ENCODE measurements around the gene SH2D2A. TPM values are rescaled to one million over a fixed set of nuclear protein-coding genes. Genes with fewer than 3 reads are reported as not detected.

SH2D2A gene
- total RNA-seq, 4 donors from 2014 or later: 0.94 TPM; not detected in 3

DNA sequence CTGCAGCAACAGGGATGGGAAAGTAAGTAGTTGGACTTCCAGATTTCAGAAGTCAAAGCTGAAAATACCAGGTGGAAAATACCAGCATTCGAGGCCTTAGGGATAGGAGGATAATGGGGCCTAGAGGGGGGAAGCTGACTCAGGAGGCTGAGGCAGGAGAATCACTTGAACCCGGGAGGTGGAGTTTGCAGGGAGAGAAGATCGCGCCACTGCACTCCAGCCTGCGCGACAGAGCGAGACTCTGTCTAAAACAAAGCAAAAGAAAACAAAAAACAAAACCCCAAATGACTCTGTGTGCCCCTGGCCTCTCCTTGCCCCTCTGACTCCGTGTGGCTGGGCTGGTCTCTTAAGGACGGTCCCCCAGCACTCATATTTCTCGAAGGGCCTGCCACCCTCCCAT, 3.4 kb downstream of the SH2D2A start:
- Histone ChIP-seq H3K27ac (peak overlapping the region in 1 of 4 donors; percentile 76), H3K36me3 (no peaks in the 10 kb centered on the region)

DNA sequence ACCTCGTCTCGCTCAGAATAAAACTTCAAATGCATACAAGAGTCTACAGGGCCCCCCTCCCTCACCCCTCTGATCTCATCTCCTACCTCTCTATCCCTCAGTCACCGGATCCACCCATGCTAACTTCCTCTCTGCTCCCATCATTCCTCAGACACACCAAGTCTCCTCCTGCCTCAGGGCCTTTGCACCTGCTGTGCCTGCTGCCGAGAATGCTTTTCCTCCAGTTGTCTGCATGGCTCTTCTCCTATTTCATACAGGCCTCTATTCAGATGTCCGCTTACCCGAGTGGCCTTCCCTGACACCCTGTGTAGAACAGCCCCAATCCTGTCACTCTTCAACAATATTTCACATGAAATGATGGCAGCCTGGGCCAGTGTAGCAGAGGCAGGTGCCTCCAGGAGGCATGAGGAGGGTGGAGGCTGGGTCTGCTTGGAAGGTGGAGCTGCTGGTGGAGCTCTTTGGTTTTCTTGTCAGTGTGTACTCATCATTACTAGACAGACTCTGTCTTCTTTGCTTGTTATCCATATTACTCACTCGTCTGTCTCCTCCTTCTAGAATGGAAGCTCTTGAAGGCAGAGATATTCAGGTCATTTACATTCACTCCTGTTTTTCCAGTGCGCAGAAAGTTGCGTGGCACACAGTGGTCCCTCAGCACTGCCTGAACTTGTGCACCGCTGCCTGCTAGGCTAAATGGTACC, 4.2 kb downstream of the SH2D2A start:
- no peak for TF ChIP-seq POLR2AphosphoS5 (IDR thresholded peaks at IDR 0.05)
- TF ChIP-seq, protein P1, sequence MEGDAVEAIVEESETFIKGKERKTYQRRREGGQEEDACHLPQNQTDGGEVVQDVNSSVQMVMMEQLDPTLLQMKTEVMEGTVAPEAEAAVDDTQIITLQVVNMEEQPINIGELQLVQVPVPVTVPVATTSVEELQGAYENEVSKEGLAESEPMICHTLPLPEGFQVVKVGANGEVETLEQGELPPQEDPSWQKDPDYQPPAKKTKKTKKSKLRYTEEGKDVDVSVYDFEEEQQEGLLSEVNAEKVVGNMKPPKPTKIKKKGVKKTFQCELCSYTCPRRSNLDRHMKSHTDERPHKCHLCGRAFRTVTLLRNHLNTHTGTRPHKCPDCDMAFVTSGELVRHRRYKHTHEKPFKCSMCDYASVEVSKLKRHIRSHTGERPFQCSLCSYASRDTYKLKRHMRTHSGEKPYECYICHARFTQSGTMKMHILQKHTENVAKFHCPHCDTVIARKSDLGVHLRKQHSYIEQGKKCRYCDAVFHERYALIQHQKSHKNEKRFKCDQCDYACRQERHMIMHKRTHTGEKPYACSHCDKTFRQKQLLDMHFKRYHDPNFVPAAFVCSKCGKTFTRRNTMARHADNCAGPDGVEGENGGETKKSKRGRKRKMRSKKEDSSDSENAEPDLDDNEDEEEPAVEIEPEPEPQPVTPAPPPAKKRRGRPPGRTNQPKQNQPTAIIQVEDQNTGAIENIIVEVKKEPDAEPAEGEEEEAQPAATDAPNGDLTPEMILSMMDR (IDR thresholded peaks at IDR 0.05): no peak
- TF ChIP-seq POLR2A (IDR thresholded peaks at IDR 0.05): no peak
- no peaks in the 10 kb centered on the region for H3K36me3 ChIP-seq
- H3K4me1 ChIP-seq: peaks cover 0 to 22% (median 18%) of the 10 kb centered on the region in 3 donors
- H3K27me3 ChIP-seq: peaks cover 18% of the 10 kb centered on the region
- no peaks in the 10 kb centered on the region for H3K9me3 ChIP-seq
- no peak overlapping the region for H3K4me3 ChIP-seq
- ATAC-seq: no peak
- H3K27ac ChIP-seq: no peak overlapping the region
- WGBS, 2 donors (ENCODE audit: low coverage in 1 of 2): 97% methylated on average over 9 to 10 of the region's 10 CpGs

More for the DNA sequence above, 3.4 kb downstream of the SH2D2A start:
- Histone ChIP-seq H3K4me1 (peaks cover 0 to 22% (median 18%) of the 10 kb centered on the region in 3 donors), H3K9me3 (no peaks in the 10 kb centered on the region), H3K4me3 (peak overlapping the region in 1 of 2 donors; percentile 51), H3K27me3 (peaks cover 18% of the 10 kb centered on the region)
- TF ChIP-seq EP300 (IDR thresholded peaks at IDR 0.05) (no peak), POLR2AphosphoS5 (IDR thresholded peaks at IDR 0.05) (no peak)
- TF ChIP-seq, protein P1 (IDR thresholded peaks at IDR 0.05): no peak
- WGBS, 2 donors (ENCODE audit: low coverage in 1 of 2): 36 to 79% methylated on average over 7 to 10 of the region's 10 CpGs
- no peak for ATAC-seq

DNA sequence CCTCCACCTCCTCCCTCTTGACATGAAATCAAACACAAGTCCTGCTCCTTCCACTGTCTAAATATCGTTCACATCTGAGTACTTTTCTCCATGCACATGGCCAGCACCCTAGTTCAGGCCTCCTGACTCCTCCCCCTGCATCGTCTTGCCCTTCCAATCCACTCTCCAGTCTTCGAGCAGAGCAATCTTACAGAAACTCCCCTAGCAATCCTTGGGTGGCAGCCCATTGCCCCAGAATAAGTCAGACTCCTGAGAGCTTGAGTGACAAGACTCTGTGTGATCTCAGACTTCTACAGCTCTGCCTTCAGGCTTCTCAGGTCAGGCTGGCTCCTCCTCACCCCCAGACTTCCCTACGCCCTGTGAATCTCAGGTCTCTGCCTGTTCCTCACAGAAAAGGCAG, 5.5 kb downstream of the SH2D2A start:
- Histone ChIP-seq H3K4me3 (no peak overlapping the region), H3K27ac (no peak overlapping the region), H3K4me1 (peaks cover 0 to 33% (median 23%) of the 10 kb centered on the region in 3 donors), H3K27me3 (peaks cover 18% of the 10 kb centered on the region), H3K9me3 (no peaks in the 10 kb centered on the region), H3K36me3 (no peaks in the 10 kb centered on the region)
- 57 to 65% methylated on average over 4 of the region's 4 CpGs for WGBS, 2 donors (ENCODE audit: low coverage in 1 of 2)
- TF ChIP-seq EP300 (IDR thresholded peaks at IDR 0.05) (no peak), POLR2A (IDR thresholded peaks at IDR 0.05) (no peak), POLR2AphosphoS5 (IDR thresholded peaks at IDR 0.05) (no peak)
- TF ChIP-seq, protein P1 (IDR thresholded peaks at IDR 0.05): no peak
- ATAC-seq: no peak

DNA sequence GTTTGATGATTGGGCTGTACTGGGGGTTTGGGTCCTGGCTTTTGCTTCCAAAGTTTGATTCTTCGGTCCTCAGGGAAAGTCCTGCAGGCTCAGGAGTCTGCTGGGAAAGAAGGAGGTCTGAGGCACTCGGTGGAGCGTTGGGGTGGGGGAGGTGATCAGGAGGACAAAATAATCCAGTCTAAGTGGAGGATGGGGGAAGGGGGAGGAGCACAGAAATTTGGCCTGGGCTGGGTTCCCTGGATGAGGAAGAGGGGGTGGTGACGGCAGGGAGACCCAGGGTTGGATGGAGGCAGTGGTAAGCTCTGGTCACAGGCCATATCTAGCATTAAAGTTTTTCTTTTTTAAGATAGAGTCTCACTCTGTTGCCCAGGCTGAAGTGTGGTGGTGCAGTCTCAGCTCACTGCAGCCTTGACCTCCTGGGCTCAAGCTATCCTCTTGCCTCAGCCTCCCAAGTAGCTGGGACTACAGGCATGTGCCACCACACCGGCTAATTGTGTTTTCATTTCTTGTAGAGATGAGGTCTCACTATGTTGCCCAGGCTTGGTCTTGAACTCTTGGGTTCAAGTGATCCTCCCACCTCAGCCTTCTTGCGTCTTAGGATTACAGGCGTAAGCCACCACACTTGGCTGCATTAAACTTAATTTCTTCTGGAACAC, 6.8 kb downstream of the SH2D2A start:
- Histone ChIP-seq H3K27me3 (peaks cover 18% of the 10 kb centered on the region), H3K4me3 (no peak overlapping the region), H3K9me3 (no peaks in the 10 kb centered on the region), H3K27ac (no peak overlapping the region), H3K36me3 (no peaks in the 10 kb centered on the region), H3K4me1 (peaks cover 0 to 42% (median 28%) of the 10 kb centered on the region in 3 donors)
- TF ChIP-seq, protein P1 (IDR thresholded peaks at IDR 0.05): no peak
- TF ChIP-seq POLR2AphosphoS5 (IDR thresholded peaks at IDR 0.05) (no peak), POLR2A (IDR thresholded peaks at IDR 0.05) (no peak), EP300 (IDR thresholded peaks at IDR 0.05) (no peak)
- ATAC-seq: no peak
- 90 to 100% methylated on average over 1 to 3 of the region's 7 CpGs for WGBS, 2 donors (ENCODE audit: low coverage in 1 of 2)

DNA sequence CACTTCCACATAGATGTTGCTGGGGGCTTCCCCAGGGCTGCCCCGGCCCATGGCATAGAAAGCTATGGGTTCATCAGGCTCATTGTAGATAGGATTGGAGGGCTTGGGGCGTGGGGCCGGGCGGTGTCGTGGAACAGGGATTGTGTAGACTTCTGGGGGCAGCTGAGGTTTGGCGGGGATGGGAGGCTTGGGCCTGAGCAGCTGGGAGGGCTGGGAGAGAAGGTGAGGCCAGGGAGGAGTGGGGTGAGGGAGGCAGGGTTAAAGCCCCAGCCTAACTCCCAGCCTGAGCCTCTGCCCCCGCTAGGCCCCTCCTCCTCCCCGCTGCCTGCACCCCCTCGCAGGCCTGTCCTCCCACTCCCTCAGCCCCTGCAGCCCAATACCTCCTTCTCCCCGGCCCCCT, 7.4 kb downstream of the SH2D2A start:
- no peak overlapping the region for H3K4me3 ChIP-seq
- H3K36me3 ChIP-seq: no peaks in the 10 kb centered on the region
- peaks cover 18% of the 10 kb centered on the region for H3K27me3 ChIP-seq
- no peaks in the 10 kb centered on the region for H3K9me3 ChIP-seq
- WGBS, 2 donors (ENCODE audit: low coverage in 1 of 2): no CpG with 5 or more reads among the region's 10 CpGs
- no peak overlapping the region for H3K27ac ChIP-seq
- no peak for ATAC-seq
- H3K4me1 ChIP-seq: peaks cover 0 to 41% (median 27%) of the 10 kb centered on the region in 3 donors
- TF ChIP-seq POLR2A (IDR thresholded peaks at IDR 0.05) (no peak), EP300 (IDR thresholded peaks at IDR 0.05) (no peak), POLR2AphosphoS5 (IDR thresholded peaks at IDR 0.05) (no peak)
- TF ChIP-seq, protein P1 (IDR thresholded peaks at IDR 0.05): no peak
